GM12872 (cell line): ENCODE measurements around the gene ARHGAP26.

ENCODE experiments used
- TF ChIP-seq, protein P1 (sequence below): IDR thresholded peaks from 3 replicates; pipeline ENCODE4 v1.5.1; 2011; ENCODE audit warnings: low read depth, mild to moderate bottlenecking, low read length, moderate library complexity; ENCODE audit not compliant: insufficient read depth

ARHGAP26 gene

DNA sequence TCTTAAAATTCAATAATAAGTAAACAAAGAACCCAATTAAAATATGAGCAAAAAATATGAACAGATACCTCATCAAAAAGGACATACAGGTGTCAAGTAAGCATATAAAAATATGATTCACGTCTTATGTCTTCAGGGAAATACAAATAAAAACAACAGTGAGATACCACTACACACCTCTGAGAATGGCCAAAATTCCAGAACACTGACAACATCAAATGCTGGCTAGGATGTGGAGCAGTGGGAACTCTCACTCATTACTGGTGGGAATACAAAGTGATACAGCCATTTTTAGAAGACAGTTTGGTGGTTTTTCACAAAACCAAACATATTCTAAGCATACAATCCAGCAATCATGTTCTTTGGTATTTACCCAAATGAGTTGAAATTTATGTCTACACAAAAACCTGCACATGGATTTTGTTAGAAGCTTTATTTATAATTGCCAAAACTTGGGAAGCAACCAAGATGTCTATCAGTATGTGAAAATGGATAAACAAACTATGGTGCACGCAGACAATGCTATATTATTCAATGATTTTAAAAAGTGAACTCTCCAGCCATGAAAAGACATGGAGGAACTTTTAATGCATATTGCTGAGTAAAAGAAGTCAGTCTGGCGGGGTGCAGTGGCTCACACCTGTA is 381.0 kb downstream of the ARHGAP26 start:
- TF ChIP-seq, protein P1, sequence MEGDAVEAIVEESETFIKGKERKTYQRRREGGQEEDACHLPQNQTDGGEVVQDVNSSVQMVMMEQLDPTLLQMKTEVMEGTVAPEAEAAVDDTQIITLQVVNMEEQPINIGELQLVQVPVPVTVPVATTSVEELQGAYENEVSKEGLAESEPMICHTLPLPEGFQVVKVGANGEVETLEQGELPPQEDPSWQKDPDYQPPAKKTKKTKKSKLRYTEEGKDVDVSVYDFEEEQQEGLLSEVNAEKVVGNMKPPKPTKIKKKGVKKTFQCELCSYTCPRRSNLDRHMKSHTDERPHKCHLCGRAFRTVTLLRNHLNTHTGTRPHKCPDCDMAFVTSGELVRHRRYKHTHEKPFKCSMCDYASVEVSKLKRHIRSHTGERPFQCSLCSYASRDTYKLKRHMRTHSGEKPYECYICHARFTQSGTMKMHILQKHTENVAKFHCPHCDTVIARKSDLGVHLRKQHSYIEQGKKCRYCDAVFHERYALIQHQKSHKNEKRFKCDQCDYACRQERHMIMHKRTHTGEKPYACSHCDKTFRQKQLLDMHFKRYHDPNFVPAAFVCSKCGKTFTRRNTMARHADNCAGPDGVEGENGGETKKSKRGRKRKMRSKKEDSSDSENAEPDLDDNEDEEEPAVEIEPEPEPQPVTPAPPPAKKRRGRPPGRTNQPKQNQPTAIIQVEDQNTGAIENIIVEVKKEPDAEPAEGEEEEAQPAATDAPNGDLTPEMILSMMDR, result no peak

DNA sequence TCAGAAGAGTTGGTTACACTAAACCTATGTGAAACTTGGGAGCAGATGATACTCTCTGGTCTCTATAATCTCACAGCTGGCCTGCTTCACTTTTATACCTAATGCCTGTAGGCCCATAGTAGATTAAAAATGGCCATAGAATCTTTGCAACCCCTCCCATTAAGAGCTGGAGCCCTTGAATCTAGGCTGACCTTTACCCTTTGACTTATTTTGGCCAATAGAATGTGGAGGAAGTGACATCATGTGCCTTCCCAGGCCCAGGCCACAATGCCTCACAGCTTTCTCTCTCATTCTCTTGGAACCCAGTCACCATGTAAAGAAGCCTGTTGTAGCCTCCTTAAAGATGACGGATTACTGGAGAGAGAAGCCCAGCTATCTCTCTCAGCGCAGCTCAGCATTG is 382.3 kb downstream of the ARHGAP26 start:
- TF ChIP-seq, protein P1, result no peak

DNA sequence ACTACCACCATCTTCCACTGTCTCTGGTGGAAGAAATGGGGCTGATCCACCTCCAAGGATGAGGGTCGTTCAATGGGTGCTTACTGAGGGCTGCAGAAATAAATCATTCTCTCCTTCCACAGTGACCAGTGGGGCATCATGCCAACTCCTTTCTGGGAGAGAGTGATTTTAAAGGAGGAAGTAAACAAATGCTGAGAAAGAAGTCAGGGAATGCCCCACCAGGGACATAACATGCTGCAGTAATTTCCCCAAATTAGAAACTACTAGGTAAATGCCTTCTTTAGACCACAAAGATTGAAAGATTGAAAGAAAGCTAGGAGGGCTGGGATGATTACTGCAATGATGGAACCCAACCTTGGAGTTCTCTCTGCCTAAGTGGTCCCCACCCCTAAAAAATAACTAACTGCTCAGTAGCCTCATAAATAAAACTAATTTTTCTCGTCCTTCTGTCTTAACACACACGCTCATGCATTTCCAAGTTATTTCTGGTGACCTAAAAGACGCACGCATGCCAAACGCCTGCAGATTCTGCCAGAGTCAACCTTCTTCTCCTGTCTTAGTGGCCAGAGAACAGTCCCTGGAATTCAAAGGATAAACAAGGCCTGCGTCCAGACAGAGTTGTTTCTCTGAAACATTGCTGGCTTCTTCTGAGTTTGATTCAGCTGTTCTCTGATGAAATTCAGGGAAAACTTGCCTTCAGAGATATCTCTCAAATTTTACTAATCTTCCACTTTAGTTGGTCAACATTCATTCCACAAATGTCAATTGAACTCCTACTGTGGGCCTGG is 383.3 kb downstream of the ARHGAP26 start:
- TF ChIP-seq, protein P1, result no peak

DNA sequence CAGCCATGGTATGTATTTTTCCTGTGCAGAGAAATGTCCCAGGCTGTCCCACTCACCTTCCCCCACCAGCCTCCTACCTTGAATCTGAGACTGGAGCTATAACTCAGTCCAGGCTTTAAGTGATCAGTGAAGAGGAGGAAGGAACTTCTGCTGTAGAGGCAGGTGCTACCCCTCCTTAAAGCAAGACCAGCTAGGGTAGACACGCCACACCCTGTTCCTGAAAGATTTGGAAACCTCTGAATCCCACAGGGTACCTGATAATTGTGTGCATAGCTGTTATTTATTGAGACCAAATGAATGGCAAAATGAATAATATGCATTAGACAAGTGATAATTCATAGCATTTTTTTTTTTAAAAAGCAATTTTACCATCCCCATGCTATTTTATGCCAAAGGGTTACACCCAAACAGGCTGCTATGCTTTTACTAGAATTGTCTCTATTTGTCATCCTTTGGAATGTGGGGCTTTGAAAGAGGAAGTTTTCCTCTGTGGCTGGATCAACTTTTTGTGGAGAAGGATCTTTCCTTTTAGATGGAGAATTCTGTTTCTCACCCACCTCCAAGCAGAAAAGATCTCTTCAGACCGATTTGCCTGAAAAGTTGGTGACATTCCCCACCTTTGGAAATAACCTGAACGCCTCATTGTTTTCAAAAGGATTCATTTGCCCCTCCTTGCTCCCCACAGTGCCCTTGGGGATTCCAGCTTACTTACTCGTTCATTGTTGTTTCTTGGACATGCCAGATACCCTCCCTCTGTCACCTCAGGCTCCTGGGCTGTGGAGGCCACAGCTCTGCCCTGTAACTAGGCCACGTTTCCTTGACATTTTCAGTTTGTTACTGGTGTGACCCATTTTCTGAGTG is 384.6 kb downstream of the ARHGAP26 start:
- TF ChIP-seq, protein P1, result no peak

DNA sequence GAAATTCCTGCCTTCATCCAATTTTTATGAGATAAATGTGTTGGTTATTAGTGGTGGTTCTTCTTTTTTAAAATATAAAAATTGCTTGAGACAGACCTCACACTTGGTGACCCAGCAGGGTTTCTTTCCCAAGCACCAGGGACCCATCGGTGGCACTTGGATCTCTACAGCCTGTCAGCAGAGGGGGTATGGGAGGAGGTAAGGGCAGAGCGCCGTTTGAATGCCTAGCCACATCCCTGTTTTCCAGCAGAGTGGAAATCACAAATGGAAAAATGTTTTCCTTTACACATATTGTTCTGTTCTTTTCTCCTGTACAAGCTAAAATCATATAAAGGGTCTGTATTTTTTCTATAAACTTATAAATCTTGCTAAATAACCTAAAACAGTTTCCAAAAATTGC is 385.3 kb downstream of the ARHGAP26 start:
- TF ChIP-seq, protein P1, result no peak

DNA sequence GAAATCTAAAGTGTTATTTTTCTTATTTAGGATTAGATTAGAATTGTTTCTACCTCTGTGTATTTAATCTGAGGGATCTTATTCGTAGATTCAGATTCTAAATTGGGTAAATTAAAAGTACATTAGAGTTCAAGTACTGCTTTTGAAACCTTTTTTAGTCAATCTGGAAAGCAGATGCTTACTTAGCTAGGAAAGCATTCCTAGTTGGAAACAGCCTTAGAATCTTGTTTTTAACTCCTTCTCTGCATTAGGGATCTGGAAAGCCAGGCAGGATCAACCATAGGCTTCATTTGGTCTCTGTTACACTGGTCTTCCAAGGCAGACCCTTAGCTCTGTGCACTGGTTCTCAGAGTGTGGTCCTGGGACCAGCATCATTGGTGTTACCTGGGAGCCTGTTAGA is 385.9 kb downstream of the ARHGAP26 start:
- TF ChIP-seq, protein P1, result no peak

DNA sequence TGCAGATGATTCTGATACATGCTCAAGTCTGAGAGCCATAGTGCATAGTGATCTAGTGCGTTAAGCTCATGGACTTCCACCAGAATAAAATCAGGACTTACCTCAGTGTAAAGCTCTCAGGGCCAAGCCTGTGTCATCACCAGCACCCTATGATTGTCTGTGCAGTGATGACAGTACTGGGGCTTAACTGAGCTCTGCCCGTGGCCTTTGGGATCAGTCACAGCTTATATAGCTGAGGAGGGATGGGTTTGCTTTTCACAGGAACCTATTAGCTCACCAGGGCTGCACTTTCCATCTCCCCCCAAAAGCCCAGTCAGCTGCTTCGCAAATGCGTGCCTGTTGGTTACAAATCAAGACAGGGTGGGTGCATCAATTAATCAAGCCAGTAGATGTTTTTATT is 386.4 kb downstream of the ARHGAP26 start:
- TF ChIP-seq, protein P1, result no peak
